A673 (cell line): ENCODE data around the gene NDN.

Experiments
- EZH2 ChIP-seq: fragments of 200-600 bp; sonication (generic); IDR thresholded peaks from 2 replicates; pipeline ENCODE4 v1.6.1; 2017; ENCODE audit warnings: borderline replicate concordance, low read depth, mild to moderate bottlenecking, mixed read lengths, antibody characterized with exemption, low read length; ENCODE audit not compliant: poor library complexity, severe bottlenecking
- TF ChIP-seq, protein P1 (sequence below): fragments of 300-800, 200-600 bp; sonication (generic); conservative IDR thresholded peaks from 2 replicates; pipeline ENCODE4 v1.5.1; 2017; ENCODE audit warnings: low read depth, mild to moderate bottlenecking, antibody characterized with exemption, low read length, moderate library complexity, mixed read lengths

- TF ChIP-seq EZH2: no peak
- TF ChIP-seq, protein P1, sequence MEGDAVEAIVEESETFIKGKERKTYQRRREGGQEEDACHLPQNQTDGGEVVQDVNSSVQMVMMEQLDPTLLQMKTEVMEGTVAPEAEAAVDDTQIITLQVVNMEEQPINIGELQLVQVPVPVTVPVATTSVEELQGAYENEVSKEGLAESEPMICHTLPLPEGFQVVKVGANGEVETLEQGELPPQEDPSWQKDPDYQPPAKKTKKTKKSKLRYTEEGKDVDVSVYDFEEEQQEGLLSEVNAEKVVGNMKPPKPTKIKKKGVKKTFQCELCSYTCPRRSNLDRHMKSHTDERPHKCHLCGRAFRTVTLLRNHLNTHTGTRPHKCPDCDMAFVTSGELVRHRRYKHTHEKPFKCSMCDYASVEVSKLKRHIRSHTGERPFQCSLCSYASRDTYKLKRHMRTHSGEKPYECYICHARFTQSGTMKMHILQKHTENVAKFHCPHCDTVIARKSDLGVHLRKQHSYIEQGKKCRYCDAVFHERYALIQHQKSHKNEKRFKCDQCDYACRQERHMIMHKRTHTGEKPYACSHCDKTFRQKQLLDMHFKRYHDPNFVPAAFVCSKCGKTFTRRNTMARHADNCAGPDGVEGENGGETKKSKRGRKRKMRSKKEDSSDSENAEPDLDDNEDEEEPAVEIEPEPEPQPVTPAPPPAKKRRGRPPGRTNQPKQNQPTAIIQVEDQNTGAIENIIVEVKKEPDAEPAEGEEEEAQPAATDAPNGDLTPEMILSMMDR: no peak
Observed at GRCh38 chr15:23644829-23645228, 42.3 kb downstream of the NDN start.
